Fibroblast of skin of left biceps (primary cell): ENCODE data around the gene DDI2.
"Not testable (repeated sequence)": the region's sequence is repeated elsewhere in the genome, so short reads cannot be mapped to it uniquely, and the experiment has no call there.

Experiments used
- DNase-seq, 2 experiments: peaks; one replicate each; pipeline ENCODE4 v3.0.0-alpha.2; 2013; ENCODE audit warnings: low read depth in 2 of 2

DDI2 gene

DNA sequence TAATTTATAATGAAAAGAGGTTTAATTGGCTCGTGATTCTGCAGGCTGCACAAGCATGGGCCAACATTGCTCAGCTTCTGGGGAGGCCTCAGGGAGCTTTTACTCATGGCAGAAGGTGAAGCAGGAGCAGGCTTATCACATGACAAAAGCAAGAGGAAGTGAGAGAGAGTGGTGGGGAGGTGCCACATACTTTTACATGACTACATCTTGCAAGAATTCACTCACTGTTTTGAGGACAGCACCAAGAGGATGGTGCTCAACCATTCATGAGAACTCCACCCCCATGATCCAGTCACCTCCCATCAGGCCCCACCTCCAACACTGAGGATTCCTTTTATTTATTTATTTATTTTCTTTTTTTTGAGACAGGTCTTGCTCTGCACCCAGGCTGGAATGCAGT lies 61.3 kb downstream of the DDI2 start:
- peak; percentile 43 to 45 for DNase-seq

DNA sequence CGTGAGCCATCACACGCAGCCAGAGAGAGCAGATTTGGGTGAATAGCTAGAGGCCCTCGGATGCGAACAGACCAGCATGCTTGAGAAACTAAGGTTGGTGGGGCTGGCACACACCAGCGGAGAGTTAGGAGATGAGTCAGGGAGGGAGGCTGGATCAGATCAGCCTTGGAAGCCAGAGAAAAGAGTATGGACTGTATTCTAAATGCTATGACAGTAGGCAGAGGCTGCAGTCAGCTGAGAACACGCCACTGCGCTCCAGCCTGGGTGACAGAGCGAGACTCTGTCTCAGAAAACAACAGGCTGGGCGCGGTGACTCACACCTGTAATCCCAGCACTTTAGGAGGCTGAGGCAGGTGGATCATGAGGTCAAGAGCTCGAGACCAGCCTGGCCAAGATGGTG lies 62.9 kb downstream of the DDI2 start:
- no peak for DNase-seq

DNA sequence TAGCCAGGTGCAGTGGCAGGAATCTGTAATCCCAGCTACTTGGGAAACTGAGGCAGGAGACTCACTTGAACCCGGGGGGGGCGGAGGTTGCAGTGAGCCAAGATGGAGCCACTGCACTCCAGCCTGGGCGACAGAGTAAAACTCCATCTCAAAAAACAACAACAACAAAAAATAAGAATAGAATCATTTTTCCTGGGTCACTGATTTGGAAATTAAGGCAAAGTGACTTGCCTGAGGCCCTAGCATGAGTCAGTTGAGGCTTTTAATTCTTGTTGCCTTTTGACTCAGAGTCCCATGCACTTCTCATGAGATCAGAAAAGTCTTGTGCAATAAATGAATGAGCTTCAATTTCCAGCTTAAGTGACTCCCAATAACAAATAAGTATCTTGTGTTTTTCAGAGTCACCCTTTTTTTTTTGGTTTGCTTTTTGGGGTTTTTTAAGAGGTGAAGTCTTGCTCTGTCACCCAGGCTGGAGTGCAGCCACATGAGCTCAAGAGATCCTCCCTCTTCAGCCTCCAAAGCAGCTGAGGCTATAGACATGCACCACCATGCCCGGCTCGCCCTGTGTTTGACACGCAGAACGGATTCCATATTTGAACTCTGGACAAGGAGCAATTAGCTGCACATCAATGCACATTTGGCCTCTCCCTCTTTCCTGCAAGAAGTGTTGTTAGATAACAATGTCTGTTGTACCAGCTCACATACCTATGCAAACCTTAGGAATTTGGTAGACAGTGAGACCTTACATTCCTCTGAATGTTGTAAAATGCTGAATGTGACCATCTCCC lies 63.5 kb downstream of the DDI2 start:
- peak; percentile 46 to 48 for DNase-seq

DNA sequence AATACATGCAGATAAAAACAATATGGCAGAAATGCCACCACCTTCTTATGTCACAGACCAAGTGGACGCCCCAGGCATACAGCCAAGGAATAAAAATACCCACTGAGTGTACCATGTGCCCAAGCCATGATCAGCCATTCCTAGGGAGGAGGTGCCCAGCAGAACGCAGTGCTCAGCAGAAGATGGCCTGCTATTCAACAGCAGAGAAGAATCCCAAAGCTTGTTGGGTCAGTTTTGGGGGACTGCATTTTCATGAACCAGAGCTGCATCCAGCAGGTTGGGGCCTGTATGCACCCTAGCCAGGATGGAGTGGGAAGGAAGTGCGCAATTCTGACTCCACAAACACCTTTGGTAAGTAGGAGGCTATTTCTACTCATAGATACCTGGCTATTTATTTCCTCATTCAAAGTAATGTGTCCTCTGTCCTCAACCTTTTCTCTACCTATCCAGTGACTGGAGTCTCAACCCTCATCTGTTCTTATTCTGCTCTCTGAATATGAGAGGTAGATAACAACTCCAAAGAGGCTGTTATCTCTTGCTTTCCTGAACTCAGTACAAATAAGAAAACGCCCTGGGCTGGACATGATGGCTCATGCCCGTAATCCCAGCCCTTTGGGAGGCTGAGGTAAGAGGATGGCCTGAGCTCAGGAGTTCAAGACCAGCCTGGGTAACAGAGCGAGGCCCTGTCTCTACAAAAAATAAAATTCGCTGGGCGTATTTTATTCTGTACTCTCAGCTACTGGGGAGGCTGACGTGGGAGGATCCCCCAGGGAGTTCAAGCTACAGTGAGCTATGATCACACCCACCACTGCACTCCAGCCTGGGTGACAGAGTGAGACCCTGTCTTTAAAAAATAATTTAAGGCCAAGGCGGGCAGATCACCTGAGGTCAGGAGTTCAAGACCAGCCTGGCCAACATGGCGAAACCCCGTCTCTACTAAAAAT lies 64.4 kb downstream of the DDI2 start:
- no peak for DNase-seq

DNA sequence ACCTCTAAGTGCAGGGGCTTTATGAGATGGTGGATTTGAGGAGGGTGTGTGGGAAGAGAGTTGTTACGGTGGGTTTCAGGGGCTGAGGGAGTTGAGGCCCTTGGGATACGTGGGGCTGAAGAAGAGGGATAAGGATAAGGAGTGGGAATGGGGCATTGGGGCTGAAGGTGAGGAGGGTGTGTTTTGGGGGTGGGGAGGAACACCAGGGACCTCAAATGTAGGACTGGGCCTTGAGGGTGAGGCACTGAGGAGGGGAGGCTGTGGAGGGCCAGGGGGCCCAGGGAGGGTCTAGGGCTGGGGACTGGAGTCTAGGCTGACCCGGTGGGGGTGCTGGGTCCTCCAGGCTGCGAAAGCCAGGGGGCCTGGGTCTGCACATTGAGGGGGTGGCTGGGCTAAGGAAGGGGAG lies 65.7 kb downstream of the DDI2 start:
- DNase-seq: no peak

DNA sequence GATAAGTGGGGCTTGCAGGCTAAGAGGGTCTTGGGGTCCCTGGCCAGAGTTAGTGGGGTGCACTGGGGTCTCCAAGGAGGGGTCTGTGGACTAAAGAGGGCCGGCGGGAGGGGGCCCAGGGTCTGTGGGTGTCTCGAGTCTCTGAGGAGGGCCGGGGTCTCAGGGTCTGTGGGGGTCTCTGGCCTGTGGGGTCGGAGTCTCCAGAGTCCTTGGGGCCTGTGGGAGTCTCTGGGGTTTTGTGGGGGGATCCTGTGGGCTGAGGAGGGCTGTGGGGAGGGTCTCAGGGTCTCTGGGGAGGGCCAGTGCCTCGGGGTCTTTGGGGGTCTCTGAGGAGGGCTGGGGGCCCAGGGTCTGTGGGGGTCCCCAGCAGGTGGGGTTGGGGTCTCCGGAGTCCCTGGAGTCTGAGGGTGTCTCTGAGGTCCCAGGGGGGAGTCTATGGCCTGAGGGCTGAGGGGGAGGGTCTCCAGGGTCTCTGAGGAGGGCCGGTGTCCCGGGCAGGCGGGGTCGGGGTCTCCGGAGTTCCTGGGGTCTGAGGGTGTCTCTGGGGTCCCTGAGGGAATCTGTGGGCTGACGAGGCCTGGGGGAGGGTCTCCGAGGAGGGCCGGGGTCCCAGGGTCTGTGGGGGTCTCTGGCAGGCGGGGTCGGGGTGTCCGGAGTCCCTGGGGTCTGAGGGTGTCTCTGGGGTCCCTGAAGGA lies 66.2 kb downstream of the DDI2 start:
- DNase-seq: no peak

DNA sequence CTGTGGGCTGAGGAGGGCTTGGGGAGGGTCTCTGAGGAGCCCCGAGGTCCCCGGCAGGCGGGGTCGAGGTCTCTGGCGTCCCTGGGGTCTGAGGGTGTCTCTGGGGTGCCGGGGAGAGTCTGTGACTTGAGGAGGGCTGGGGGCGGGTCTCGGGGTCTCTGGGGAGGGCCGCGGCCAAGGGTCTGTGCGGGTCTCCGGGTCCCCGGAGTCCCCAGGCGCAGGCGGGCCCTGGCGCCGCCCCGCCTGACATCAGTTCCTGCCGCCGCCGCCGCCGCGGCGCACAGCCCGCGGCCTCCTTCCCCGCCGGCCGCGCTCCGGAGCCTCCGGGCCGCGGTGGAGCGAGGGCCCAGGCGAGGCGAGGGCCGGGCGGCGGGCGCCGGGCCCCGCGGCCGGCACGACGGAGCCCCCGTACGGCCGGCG lies 66.8 kb downstream of the DDI2 start, which contains the start of gene PLEKHM2:
TSS of gene PLEKHM2 (plus strand) at position 279 of the 420 bp plus-strand sequence. CDS start 239 bp downstream, outside the sequence.
- no peak for DNase-seq

DNA sequence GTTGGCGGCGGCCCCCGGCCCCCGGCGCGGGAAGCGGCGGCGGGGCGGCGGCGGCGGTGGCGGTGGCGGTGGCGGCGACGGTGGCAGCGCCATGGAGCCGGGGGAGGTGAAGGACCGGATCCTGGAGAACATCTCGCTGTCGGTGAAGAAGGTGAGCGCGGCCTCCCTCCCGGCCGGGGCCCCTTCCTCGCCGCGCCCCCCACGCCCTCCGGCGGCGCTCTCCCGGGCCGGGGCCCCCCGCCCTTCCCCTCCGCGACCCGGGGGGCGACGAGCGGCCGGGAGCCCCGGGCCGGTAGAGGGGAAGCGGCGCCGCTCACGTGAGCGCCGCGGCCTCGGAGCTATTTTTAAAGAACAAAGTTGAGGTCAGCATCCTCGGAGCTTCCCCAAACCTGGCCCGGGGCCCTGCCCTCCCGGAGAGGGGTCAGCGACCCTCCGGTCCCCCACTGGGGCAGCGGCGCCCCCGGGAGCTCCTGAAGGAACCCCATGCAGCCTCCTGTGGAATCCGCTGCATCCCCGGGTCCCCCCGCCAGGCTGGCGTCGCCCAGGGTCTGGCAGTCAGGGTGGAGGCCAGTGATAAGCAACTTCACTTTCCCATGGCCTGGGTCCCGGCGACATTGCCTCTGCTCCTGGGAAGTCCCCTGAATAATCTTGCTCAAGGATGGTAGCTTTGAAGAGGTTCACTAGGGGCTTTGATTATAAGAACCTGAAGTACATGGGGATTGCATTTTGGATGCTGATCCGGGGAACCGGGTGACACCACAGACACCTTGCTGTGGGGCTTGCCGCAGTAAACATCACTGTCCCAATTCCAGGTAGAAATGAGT lies 67.4 kb downstream of the DDI2 start:
- no peak for DNase-seq

DNA sequence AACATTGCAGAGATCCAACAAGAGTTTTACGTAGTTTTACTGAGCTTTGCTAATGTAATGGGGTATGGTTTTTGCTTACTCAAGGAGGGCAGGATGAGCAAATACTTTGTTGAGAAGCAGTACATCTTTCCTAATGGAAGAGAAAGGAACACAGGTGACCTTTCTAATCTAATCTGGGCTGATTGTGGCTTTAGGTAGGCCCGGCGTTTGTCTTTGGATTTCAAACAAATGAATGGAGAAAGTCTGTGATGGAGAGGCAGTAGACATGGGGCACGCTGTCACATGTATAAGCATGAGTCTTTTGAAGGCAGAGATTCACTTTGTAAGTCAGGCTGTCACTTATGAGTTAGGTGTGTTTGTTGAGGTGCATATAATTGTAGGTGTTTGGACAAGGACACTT lies 68.6 kb downstream of the DDI2 start:
- no peak for DNase-seq

DNA sequence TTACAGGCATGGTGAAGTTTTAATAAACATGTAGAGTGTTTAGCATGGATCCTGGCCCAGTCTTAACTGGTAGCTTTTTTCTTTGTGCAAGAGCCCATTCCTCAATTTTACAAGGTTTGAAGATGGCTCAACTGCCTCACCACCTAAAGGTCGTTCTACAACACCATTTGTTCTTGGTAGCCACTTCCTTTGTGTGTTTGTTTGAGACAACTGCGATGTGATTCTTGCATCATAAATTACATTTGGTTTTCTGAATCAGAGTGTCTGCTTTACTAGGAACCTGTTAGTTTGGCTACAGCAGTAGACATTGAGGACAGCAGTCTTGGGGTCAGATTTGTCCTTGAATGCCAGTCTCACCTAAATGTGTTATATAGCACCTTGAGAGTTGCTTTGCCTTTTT lies 70.2 kb downstream of the DDI2 start:
- no peak for DNase-seq

DNA sequence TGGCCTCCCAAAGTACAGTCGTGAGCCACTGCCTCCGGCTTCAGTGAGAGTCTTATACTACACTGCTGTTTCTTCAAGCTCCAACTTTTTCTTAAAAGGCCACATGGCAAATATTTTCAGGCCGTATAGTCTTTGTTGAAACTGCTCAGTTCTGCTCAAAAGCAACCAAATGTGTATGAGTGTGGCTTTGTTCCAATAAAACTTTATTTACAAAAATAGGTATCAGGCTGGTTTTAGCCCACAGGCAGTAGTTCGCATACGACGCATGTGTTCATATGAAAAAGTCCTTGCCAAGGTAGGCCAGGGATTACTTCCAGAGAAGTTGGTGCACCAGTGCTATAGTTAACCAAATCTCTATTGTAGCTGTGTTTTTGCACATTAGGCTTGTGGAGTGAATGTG lies 73.1 kb downstream of the DDI2 start:
- DNase-seq: no peak

DNA sequence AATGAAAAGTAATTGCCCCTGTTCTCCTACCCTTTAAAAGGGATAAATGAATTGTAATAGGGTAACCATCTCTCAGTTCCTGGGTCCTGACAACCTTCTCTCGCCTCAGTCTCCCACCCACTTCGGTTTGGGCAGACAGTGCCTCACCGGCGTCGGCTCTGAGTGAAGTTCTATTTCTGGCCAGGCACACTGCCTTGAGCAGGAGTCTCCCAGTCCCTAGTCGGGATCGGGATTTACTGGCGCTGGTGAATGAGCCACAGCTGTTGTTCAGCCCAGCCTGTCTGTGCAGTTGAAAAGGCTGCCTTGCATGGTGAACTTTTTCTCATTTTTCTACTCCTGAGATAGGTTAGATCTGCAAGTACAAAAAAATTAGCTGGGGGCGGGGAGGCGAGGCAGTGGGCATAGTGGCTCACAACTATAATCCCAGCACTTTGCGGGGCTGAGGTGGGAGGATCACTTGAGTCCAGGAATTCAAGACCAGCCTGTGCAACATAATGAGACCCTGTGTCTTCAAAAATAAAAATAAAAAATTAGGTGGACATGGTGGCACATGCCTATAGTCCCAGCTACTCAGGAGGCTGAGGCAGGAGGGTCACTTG lies 74.3 kb downstream of the DDI2 start:
- no peak for DNase-seq

DNA sequence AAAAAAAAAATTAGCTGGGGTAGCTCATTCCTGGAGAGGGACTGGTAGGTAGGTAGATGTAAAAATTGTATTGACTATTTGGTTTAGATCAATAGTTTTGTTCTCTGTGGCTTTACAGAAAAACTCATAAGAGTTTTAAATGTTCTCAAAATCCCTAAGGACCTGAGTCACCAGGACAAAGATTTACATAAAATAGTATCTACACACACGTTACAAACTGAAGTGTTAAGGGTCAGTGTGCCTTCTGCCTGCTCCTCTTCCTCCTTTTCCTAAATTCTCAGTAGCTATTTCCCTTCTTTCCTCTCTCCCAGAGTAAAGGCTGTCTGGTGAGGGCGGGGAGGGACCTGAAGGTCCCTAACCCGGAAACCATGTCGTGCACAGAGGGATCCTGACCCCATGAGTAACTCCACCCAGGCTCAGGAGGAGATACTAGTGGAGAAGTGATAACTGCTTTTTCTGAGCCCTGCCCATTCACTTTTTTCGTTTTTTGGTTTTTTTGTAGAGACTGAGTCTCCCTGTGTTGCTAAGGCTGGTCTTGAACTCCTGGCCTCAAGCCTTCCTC lies 74.9 kb downstream of the DDI2 start:
- DNase-seq: no peak

DNA sequence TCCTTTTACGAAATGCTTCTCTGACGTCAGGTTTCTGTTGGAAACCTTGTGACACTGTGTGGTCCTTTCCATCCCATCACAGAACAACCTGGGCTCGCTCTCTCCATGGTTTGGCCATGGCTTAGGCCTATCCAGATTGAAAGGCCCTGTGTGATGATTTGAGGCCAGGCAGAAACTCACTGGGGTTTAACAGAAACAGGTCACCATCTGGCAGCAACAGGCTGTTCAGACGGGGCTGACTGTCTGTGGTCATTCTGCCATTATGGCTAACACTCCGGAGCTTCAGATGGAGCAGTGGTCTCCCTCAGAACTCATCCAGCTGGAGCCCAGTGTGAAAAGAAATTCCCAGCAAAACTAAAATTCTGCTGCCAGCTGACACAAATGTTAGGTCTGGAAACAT lies 76.1 kb downstream of the DDI2 start:
- DNase-seq: no peak

DNA sequence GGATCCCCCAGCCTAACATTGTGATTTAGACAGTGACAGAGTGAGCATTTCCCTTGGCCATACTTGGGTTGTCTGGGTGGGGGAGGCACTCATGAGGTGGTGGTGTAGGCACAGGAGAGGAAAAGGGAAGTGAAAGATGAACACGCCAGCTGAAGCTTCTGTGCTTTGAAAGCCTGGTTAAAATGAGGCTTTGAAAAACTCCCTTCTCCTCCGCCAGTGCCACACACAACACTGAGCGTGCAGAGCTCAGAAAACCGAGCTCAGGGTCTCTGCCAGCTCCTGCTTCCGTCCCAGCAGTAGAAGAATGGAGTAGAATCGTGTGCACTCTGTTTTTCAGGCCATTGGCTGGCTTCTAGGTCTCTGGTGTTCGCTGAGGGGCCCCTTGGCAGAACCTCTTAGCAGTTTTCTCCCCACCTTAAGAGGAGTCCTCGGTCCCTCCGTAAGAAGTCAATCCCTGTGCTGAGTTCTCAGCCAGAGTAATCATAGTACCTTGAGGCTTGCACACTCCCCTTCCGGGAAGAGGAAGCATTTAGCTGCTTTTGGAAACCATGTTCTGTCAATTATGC lies 79.8 kb downstream of the DDI2 start:
- no peak for DNase-seq

DNA sequence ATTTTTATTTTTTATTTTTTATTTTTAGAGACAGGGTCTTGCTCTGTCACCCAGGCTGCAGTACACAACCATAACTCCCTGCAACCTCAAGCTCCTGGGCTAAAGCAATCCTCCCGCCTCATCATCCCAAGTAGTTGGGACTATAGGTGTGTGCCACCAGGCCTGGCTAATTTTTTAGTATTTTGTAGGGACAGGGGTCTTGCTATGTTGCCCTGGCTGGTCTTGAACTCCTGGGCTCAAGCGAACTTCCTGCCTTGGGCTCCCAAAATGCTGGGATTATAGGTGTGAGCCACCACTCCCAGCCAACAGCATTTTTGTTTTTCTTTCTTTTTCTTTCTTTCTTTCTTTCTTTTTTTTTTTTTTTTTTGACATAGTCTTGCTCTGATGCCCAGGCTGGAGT lies 80.9 kb downstream of the DDI2 start:
- DNase-seq: no peak

DNA sequence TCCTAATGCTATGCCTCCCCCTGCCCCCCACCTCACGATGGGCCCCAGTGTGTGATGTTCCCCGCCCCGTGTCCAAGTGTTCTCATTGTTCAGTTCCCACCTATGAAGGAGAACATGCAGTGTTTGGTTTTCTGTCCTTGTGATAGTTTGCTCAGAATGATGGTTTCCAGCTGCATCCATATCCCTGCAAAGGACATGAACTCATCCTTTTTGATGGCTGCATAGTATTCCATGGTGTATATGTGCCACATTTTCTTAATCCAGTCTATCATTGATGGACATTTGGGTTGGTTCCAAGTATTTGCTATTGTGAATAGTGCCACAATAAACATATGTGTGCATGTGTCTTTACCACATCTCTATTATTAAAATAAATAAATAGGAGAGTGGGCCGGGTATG lies 82.1 kb downstream of the DDI2 start:
- not testable (repeated sequence) for DNase-seq

DNA sequence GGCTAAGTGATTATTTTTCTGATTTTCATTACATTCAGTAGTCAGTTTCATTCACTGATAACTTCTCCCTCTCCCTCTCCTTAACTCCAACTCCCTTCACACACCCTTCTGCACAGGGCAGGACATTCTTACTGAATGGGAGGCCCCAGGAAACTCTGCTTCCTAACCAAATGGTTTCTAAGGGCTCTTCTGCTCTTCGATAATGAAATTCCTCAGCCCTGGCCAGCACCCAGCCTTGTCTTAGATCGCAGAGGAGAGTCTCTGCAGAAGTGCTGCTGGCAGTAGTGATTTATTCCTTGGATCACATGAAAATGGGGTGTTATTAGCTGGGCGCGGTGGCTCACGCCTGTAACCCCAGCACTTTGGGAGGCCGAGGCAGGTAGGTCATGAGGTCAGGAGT lies 83.2 kb downstream of the DDI2 start:
- DNase-seq: no peak

DNA sequence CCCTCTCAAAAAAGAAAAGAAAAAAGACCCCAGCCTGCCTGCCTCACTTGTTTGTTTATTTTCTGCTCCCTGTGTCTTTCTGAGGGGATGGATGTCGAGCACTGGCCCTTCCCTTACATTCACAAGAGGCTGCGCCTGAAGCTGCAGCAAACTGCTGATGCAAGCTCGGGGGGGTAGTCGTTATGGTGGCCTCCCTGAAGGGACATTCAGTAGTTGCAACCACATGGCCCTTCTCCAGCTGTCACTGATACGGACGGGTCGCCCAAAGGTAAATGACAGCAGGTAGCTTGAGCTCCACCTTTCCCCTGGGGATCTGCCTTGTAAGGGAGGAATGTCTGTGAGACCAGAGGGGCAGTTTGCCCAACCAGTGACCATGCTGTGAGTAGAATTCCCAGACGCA lies 84.5 kb downstream of the DDI2 start:
- no peak for DNase-seq
